ENCODE data around the gene PXT1.
A peak's percentile ranks its signal among the peaks of the same experiment; 100 is the strongest.

PXT1 gene

DNA sequence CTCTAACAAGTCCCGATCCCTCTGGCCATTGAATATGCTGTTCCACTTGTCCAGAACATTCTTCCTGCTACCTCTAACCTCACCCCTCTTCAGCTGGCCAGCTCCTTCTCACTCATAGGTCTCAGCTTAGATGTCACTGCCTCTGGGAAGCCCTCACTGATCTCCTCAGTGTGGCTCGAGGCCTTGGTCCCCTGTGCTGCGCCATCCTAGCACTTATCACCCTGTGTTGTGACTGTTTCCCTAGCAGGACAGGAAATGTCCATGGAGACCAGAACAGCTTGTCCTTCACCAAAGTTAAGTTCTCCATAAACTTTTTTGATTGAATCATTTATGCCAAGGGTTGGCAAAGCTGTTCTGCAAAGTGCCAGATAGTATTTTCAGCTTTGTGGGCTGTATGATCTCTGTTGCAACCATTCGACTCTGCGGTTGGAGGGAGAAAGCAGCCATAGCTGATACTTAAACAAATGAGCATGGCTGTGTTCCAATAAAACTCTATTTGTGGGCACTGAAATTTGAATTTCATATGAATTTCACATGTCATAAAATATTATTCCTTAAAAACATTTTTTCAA, 99.5 kb downstream of the PXT1 start:
- DNase-seq, result no peak

DNA sequence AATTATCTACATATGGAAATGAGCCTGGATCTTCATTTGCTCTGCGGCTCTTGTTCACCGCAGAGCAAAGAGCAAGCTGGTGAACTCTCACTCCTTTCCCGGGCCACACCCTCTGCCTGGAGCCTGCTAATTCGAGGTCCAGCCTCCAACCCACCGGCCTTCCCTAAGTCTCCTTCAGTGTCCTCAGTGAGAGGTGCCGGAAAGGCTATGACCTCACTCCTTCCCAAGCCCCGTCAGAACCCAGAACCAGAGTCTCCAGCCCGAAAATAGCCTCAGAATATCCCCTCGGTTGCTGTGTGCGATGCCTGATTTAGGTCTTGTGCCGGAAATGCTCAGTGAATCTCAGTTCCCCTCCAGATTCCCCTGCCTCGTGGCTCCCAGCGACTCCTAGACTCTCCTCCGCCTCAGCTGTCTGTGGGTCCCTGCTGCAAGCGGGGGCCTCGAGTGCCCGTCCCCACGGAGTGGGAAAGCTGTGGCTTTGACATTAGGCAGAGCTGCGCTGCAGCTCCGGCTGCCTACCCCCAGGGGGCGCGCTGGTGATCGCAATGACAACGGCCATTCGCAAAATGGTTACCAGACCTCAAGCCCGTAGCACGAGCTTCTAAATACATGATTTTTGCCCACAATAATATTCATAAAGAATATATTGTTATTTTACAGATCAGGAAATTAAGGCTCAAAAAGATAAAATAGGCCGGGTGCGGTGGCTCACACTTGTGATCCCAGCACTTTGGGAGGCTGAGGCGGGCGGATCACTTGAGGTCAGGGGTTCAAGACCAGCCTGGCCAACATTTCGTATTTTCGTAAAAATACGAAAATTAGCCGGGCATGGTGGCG, 101.8 kb downstream of the PXT1 start:
- DNase-seq, result peak; percentile 38
